Gastroesophageal sphincter (tissue), 3 donors: ENCODE data around the gene HLCS.

Experiments
- CTCF ChIP-seq, 4 experiments: fragments of 200-600 bp in 2 of 4; fragments of 450-650 bp in 2 of 4; sonication (generic) in 1 of 4; IDR thresholded peaks; one replicate each; pipeline ENCODE4 v1.5.1; 2017 to 2019; ENCODE audit warnings: antibody characterized with exemption in 4 of 4, mild to moderate bottlenecking in 2 of 4, moderate library complexity in 2 of 4
- EP300 ChIP-seq: sonication (generic); formaldehyde crosslinking; IDR thresholded peaks from one replicate; pipeline ENCODE4 v1.6.1; 2017; ENCODE audit warnings: antibody characterized with exemption, mild to moderate bottlenecking
- POLR2A ChIP-seq, 2 donors: fragments of 450-650 bp; IDR thresholded peaks; one replicate each; pipeline ENCODE4 v1.6.1; 2017; ENCODE audit warnings: antibody characterized with exemption in 2 of 2, mild to moderate bottlenecking in 2 of 2, moderate library complexity in 1 of 2
- POLR2AphosphoS5 ChIP-seq: sonication (generic); formaldehyde crosslinking; IDR thresholded peaks from one replicate; pipeline ENCODE4 v1.6.1; 2017; ENCODE audit warnings: antibody characterized with exemption

DNA sequence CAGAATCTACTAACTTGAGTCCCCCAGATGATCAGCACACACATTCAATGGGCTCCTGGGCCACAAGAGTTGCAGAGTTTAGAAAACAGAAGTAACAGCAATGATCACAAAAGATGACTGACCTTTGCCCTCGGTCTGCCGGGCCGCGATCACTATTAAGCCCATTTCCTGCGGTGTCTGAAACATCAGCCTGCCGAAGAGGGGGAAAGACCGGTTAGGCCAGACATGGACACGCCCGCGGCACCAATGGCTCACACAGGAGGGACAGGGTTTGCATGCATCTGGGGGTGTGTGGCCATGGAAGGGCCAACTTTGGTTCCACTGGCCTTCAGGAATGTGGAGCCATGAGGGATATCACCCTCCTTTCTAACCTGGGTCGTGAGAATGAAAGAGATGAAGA, 199.4 kb downstream of the HLCS start:
- no peak for TF ChIP-seq POLR2A (IDR thresholded peaks at IDR 0.05)
- no peak for TF ChIP-seq EP300
- no peak for TF ChIP-seq CTCF (IDR thresholded peaks at IDR 0.05)
- TF ChIP-seq POLR2AphosphoS5, result no peak
